Epithelial cell of esophagus (primary cell): Measurements from ENCODE around the gene RHEB.

Source experiments
- DNase-seq: peaks from one replicate; pipeline ENCODE4 v3.0.0; 2010; ENCODE audit warnings: low read depth
- H3K4me3 ChIP-seq: 2 replicates; pipeline ENCODE4 v1.5.1; 2011; ENCODE audit warnings: mild to moderate bottlenecking, low read length, control low read depth
- CTCF ChIP-seq: IDR thresholded peaks from 2 replicates; pipeline ENCODE4 v1.5.1; 2011; ENCODE audit warnings: low read depth, mild to moderate bottlenecking, low read length, control low read depth, inconsistent platforms; ENCODE audit not compliant: insufficient read depth; ENCODE audit errors: missing control alignments

Gene RHEB

GRCh38 chr7:151416112-151416940 is 103.4 kb downstream of the RHEB start:
- TF ChIP-seq CTCF, result no peak
- no peak for DNase-seq

More at GRCh38 chr7:151416112-151416940, 103.4 kb downstream of the RHEB start:
- H3K4me3 ChIP-seq, result no peak overlapping the region
